Activated naive CD8-positive, alpha-beta T cell treated with anti-CD3 and anti-CD28 coated beads, Interleukin-2, amount 50 U/mL, for 24 hours (primary cell): ENCODE measurements around the gene PAMR1.

Experiments
- ATAC-seq: fragments of 150-1000 bp; cut with Tn5 transposase; one replicate; pipeline ENCODE4 v1.10.0; 2021
- DNase-seq: peaks from one replicate; pipeline ENCODE4 v3.0.0; 2021
- H3K27ac Mint-ChIP-seq: one replicate; pipeline ENCODE4 v1.8.0; 2021; ENCODE audit warnings: mild to moderate bottlenecking, mixed read lengths
- H3K27me3 Mint-ChIP-seq: one replicate; pipeline ENCODE4 v1.8.0; 2021; ENCODE audit warnings: mixed read lengths
- H3K36me3 Mint-ChIP-seq: one replicate; pipeline ENCODE4 v1.8.0; 2021; ENCODE audit warnings: low read depth, mixed read lengths
- H3K4me1 Mint-ChIP-seq: one replicate; pipeline ENCODE4 v1.8.0; 2021; ENCODE audit warnings: mixed read lengths
- H3K4me3 Mint-ChIP-seq: one replicate; pipeline ENCODE4 v1.8.0; 2021; ENCODE audit warnings: mild to moderate bottlenecking, moderate library complexity, mixed read lengths
- H3K9me3 Mint-ChIP-seq: one replicate; pipeline ENCODE4 v1.8.0; 2021; ENCODE audit warnings: mixed read lengths

Gene PAMR1

GRCh38 chr11:35496416-35496815 is 29.0 kb downstream of the PAMR1 start:
- Mint-ChIP-seq H3K4me3 (no peak overlapping the region), H3K27me3 (peaks cover 11% of the 10 kb centered on the region), H3K9me3 (no peaks in the 10 kb centered on the region), H3K27ac (no peak overlapping the region), H3K4me1 (no peaks in the 10 kb centered on the region), H3K36me3 (no peaks in the 10 kb centered on the region)
- DNase-seq = no peak
- ATAC-seq = no peak

DNA sequence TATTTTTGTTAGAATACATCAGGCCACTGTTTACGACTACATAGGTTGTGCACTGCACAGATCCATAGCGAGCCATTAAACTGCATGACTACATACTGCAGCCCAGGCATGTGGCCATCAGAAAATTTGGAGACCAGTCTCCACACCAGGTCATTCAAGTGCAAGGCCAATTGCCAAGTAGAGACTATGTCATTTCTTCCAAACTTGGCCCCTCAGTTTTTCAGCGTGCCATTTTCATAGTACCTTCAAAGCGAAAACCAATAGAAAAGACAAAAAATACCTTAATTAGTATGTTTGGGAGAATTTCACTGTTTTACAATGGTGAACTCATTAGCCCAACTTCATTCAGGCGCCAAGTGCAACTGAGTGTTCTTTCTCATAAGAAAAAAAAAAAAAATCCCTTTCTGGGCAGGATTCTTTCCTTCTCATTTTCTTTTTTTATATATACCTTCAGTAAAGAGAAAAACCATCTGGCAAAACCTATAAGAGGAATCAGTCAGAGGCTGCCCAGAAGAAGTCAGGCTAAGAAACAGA is 30.4 kb downstream of the PAMR1 start:
- H3K4me3 Mint-ChIP-seq = no peak overlapping the region
- H3K9me3 Mint-ChIP-seq = no peaks in the 10 kb centered on the region
- H3K4me1 Mint-ChIP-seq = no peaks in the 10 kb centered on the region
- no peak for ATAC-seq
- H3K27me3 Mint-ChIP-seq = peaks cover 14% of the 10 kb centered on the region
- no peak for DNase-seq
- H3K27ac Mint-ChIP-seq = no peak overlapping the region
- H3K36me3 Mint-ChIP-seq = no peaks in the 10 kb centered on the region

- no peaks in the 10 kb centered on the region for H3K4me1 Mint-ChIP-seq
- H3K27me3 Mint-ChIP-seq = peaks cover 23% of the 10 kb centered on the region
- no peaks in the 10 kb centered on the region for H3K36me3 Mint-ChIP-seq
- ATAC-seq = no peak
- H3K27ac Mint-ChIP-seq = no peak overlapping the region
- no peaks in the 10 kb centered on the region for H3K9me3 Mint-ChIP-seq
- H3K4me3 Mint-ChIP-seq = no peak overlapping the region
- no peak for DNase-seq
These were observed 34.1 kb downstream of the PAMR1 start for GRCh38 chr11:35491231-35491871.

GRCh38 chr11:35488117-35488516 is 37.3 kb downstream of the PAMR1 start:
- DNase-seq = no peak
- Mint-ChIP-seq H3K36me3 (no peaks in the 10 kb centered on the region), H3K27ac (no peak overlapping the region), H3K9me3 (peaks cover 1% of the 10 kb centered on the region), H3K4me3 (no peak overlapping the region), H3K4me1 (no peaks in the 10 kb centered on the region), H3K27me3 (peaks cover 36% of the 10 kb centered on the region)
- no peak for ATAC-seq

GRCh38 chr11:35487532-35488078 is 37.8 kb downstream of the PAMR1 start:
- no peak overlapping the region for H3K4me3 Mint-ChIP-seq
- H3K27me3 Mint-ChIP-seq = peaks cover 38% of the 10 kb centered on the region

DNA sequence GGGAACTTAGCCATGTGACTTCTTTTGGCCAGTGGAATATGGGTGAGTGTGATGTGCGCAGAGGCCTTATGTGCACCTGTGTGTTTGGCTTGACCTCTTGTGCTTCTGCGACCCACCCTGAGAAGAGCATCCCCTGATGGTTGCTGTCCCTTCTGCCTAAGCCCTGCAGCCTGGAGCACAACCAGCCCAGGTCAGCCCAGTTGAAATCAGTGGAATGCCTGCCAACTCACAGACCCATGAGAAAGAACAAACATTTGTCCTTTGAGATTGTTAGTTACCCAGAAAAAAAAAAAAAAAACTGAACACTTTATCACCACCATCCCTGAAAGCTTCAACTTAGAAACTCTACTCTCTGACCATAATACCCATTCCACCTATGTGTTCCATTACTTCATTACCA is 38.5 kb downstream of the PAMR1 start:
- peaks cover 12% of the 10 kb centered on the region for H3K9me3 Mint-ChIP-seq
- DNase-seq = no peak
- ATAC-seq = no peak
- H3K27me3 Mint-ChIP-seq = peaks cover 44% of the 10 kb centered on the region
- no peaks in the 10 kb centered on the region for H3K4me1 Mint-ChIP-seq
- H3K4me3 Mint-ChIP-seq = no peak overlapping the region
- H3K27ac Mint-ChIP-seq = no peak overlapping the region
- no peaks in the 10 kb centered on the region for H3K36me3 Mint-ChIP-seq

More at GRCh38 chr11:35487532-35488078, 37.8 kb downstream of the PAMR1 start:
- Mint-ChIP-seq H3K4me1 (no peaks in the 10 kb centered on the region), H3K9me3 (peaks cover 6% of the 10 kb centered on the region), H3K36me3 (no peaks in the 10 kb centered on the region), H3K27ac (no peak overlapping the region)
- DNase-seq (no peak), ATAC-seq (no peak)

DNA sequence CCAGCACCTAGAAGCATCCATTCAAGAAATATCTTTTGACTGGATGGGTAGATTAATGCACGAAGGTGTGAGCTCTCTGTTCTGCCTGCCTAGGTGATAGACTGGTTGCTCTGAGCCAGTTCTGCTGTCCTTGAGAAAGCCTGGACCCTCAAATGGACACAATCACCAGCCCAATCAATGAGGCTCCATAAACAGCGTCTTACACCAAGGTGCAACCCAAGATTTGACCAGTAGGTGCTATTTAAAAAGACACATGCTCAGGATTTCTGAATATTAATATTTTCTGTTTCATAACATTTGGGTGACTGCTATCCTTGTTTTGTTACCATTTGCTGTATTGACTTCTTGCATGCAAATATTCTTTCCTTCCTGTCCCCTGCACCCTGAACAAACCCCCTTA is 39.0 kb downstream of the PAMR1 start:
- DNase-seq (no peak), ATAC-seq (no peak)
- Mint-ChIP-seq H3K27me3 (peaks cover 46% of the 10 kb centered on the region), H3K36me3 (no peaks in the 10 kb centered on the region), H3K27ac (no peak overlapping the region), H3K9me3 (peaks cover 12% of the 10 kb centered on the region), H3K4me3 (no peak overlapping the region), H3K4me1 (no peaks in the 10 kb centered on the region)

DNA sequence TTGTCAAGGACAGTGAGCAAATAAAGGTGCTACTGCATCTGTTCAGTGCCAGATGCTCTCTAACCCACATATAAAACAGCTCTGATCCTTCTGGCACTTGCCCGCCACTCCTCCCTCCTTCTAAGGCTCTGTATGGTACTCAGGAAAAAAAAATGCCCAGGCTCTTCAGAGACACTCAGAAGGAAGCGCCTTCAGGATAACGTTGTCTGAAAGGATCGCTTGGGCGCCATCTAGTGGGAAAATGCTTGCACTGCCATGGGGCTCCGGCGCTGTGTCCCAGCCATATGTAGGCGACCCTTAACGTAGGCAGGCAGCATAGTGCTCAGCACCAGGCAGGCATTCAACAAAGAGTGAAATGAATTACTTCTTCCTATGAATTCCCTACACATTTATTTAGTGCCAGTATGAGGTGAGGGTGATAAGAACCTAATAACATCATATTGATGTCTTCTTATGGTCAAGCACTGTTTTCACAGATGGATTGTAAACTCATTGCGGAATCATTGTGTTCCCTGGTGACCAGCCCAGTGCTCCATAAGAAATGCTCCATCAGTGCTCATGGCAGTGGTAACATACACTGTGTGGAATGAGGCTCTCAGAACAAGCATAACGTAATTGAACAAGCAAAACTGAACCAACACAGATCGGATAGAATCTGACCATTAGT is 39.6 kb downstream of the PAMR1 start:
- Mint-ChIP-seq H3K9me3 (peaks cover 17% of the 10 kb centered on the region), H3K4me3 (no peak overlapping the region), H3K27me3 (peaks cover 49% of the 10 kb centered on the region), H3K4me1 (no peaks in the 10 kb centered on the region), H3K36me3 (no peaks in the 10 kb centered on the region), H3K27ac (no peak overlapping the region)
- DNase-seq (peak; percentile 81), ATAC-seq (peak; percentile 84)

DNA sequence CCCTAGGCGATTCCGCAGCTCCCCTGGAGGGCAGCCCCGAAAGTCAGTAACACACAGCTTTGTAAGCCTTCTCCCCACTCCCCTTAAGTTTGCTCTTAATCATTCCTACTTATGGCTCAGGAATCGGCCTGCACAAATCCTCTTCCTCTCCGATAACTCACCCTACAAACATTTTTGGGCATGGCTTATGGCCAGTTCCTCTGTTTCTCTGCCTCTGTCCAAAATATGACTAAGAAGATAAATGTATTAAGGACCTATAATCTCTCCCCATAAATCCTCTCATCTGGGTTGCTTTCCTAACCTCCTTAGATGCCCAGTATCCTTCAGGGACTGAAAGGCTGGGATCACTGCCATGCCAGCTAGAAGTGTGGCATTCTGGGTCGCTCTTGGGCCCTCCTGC is 41.0 kb downstream of the PAMR1 start:
- Mint-ChIP-seq H3K36me3 (no peaks in the 10 kb centered on the region), H3K4me3 (no peak overlapping the region), H3K27me3 (peaks cover 52% of the 10 kb centered on the region), H3K9me3 (peaks cover 18% of the 10 kb centered on the region), H3K4me1 (no peaks in the 10 kb centered on the region), H3K27ac (no peak overlapping the region)
- no peak for DNase-seq
- ATAC-seq = no peak

- no peak for DNase-seq
- no peak overlapping the region for H3K27ac Mint-ChIP-seq
- no peaks in the 10 kb centered on the region for H3K4me1 Mint-ChIP-seq
- H3K36me3 Mint-ChIP-seq = no peaks in the 10 kb centered on the region
- no peak for ATAC-seq
- H3K4me3 Mint-ChIP-seq = no peak overlapping the region
- H3K9me3 Mint-ChIP-seq = peaks cover 18% of the 10 kb centered on the region
- H3K27me3 Mint-ChIP-seq = peaks cover 52% of the 10 kb centered on the region
These were observed 42.1 kb downstream of the PAMR1 start for GRCh38 chr11:35483131-35483820.

GRCh38 chr11:35479731-35480130 is 45.7 kb downstream of the PAMR1 start:
- DNase-seq (no peak), ATAC-seq (no peak)
- Mint-ChIP-seq H3K27me3 (peaks cover 38% of the 10 kb centered on the region), H3K9me3 (peaks cover 18% of the 10 kb centered on the region), H3K36me3 (no peaks in the 10 kb centered on the region), H3K4me1 (no peaks in the 10 kb centered on the region), H3K27ac (no peak overlapping the region), H3K4me3 (no peak overlapping the region)

- peaks cover 18% of the 10 kb centered on the region for H3K9me3 Mint-ChIP-seq
- H3K4me1 Mint-ChIP-seq = no peaks in the 10 kb centered on the region
- peaks cover 29% of the 10 kb centered on the region for H3K27me3 Mint-ChIP-seq
- no peak for ATAC-seq
- no peak for DNase-seq
- H3K27ac Mint-ChIP-seq = no peak overlapping the region
- H3K4me3 Mint-ChIP-seq = no peak overlapping the region
- H3K36me3 Mint-ChIP-seq = no peaks in the 10 kb centered on the region
These were observed 46.8 kb downstream of the PAMR1 start for GRCh38 chr11:35478471-35479091.

DNA sequence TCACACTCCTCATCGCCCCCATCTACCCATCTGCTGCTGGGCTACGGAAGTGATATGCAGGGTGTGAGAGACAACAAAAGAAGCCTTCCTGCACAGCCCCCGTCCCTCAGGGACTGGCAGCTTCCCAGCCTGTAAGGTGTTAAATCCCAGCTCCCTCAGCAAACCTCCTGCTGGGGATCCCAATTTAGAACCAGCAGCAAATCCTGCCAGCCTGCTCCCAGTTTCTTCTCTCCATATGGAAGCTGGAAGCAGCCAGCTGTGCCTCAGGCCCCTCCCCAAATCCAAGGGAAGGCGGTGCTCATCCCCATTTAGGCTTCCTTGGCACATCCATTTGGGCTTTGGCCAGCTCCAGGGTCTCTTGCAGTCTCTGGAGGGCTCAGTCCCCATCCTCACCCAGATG is 47.5 kb downstream of the PAMR1 start:
- no peaks in the 10 kb centered on the region for H3K36me3 Mint-ChIP-seq
- H3K27ac Mint-ChIP-seq = no peak overlapping the region

GRCh38 chr11:35474688-35475087 is 50.7 kb downstream of the PAMR1 start:
- no peaks in the 10 kb centered on the region for H3K36me3 Mint-ChIP-seq
- no peak for ATAC-seq
- H3K4me1 Mint-ChIP-seq = no peaks in the 10 kb centered on the region
- peaks cover 5% of the 10 kb centered on the region for H3K27me3 Mint-ChIP-seq
- no peaks in the 10 kb centered on the region for H3K9me3 Mint-ChIP-seq
- H3K4me3 Mint-ChIP-seq = no peak overlapping the region
- H3K27ac Mint-ChIP-seq = no peak overlapping the region
- DNase-seq = no peak

More for the DNA sequence above, 47.5 kb downstream of the PAMR1 start:
- Mint-ChIP-seq H3K4me3 (no peak overlapping the region), H3K4me1 (no peaks in the 10 kb centered on the region), H3K27me3 (peaks cover 24% of the 10 kb centered on the region), H3K9me3 (peaks cover 15% of the 10 kb centered on the region)
- DNase-seq = no peak
- ATAC-seq = no peak
